Esophagus muscularis mucosa (tissue), 4 donors: ENCODE data around the gene EFCAB11. TPM values are rescaled to one million over a fixed set of nuclear protein-coding genes. Genes with fewer than 3 reads are reported as not detected.

Experiments used
- DNase-seq: peaks from one replicate; pipeline ENCODE4 v3.0.0-alpha.2; 2017; ENCODE audit errors: extremely low spot score
- H3K27ac ChIP-seq, 4 donors: fragments of 200-600 bp; sonication (generic); replicated peaks in 1 of 4; 1 replicate in 3 of 4; 2 replicates in 1 of 4; pipeline ENCODE4 v1.5.1; 2016 to 2019; ENCODE audit warnings: mild to moderate bottlenecking in 1 of 4
- H3K27me3 ChIP-seq, 4 donors: fragments of 200-600 bp; sonication (generic); one replicate each; pipeline versions ENCODE4 v1.5.1 to v1.6.0; 2016 to 2019
- H3K36me3 ChIP-seq, 4 donors: fragments of 200-600 bp; sonication (generic); one replicate each; pipeline ENCODE4 v1.5.1; 2016 to 2019
- H3K4me1 ChIP-seq, 4 donors: fragments of 200-600 bp; sonication (generic); one replicate each; pipeline ENCODE4 v1.5.1; 2016 to 2019
- H3K4me3 ChIP-seq, 4 donors: fragments of 200-600 bp; sonication (generic); 1 replicate in 2 of 4; 2 replicates in 2 of 4; pipeline ENCODE4 v1.5.1; 2016 to 2019; ENCODE audit warnings: mild to moderate bottlenecking in 4 of 4, moderate library complexity in 1 of 4
- H3K9me3 ChIP-seq, 4 donors: fragments of 200-600 bp; sonication (generic); 1 replicate in 3 of 4; 2 replicates in 1 of 4; pipeline ENCODE4 v1.5.1; 2016 to 2019
- CTCF ChIP-seq, 3 experiments: fragments of 200-600 bp in 2 of 3; fragments of 450-650 bp in 1 of 3; sonication (generic) in 2 of 3; IDR thresholded peaks; one replicate each; pipeline ENCODE4 v1.5.1; 2017 to 2019; ENCODE audit warnings: antibody characterized with exemption in 3 of 3, mild to moderate bottlenecking in 2 of 3, moderate library complexity in 1 of 3
- EP300 ChIP-seq: sonication (generic); formaldehyde crosslinking; IDR thresholded peaks from one replicate; pipeline ENCODE4 v1.6.1; 2017; ENCODE audit warnings: antibody characterized with exemption
- POLR2A ChIP-seq: fragments of 450-650 bp; IDR thresholded peaks from one replicate; pipeline ENCODE4 v1.6.1; 2017; ENCODE audit warnings: antibody characterized with exemption, moderate library complexity, mild to moderate bottlenecking, low read depth
- POLR2AphosphoS5 ChIP-seq, 2 donors: sonication (generic); formaldehyde crosslinking; IDR thresholded peaks; one replicate each; pipeline ENCODE4 v1.6.1; 2017; ENCODE audit warnings: antibody characterized with exemption in 2 of 2
- WGBS: methylation state at CpG from one replicate; pipeline ENCODE4 v1.1.5; 2018; 5-methylcytosine and 5-hydroxymethylcytosine counted together
- intact Hi-C: fragments of 100-400 bp; cut with DNase I; formaldehyde crosslinking; loops from one replicate; pipeline ENCODE4 v1.15.1; 2023
- total RNA-seq, 4 donors: library from RNA; depleted of rRNA; stranded (reverse); fragments of >200 nt; gene quantifications; one replicate each; pipeline versions ENCODE4 v1.1.0 to v1.2.1, GENCODE V29; 2016

The EFCAB11 gene
- total RNA-seq, 4 donors from 2014 or later = 3.1 to 15.0 (median 6.1) TPM

- TF ChIP-seq POLR2AphosphoS5 (IDR thresholded peaks at IDR 0.05) = no peak
- TF ChIP-seq POLR2A = no peak
- TF ChIP-seq CTCF (IDR thresholded peaks at IDR 0.05) = no peak
- TF ChIP-seq EP300 = no peak
- no peak overlapping the region for H3K4me3 ChIP-seq
- peaks cover 0 to 21% (median 2%) of the 10 kb centered on the region in 4 donors for H3K36me3 ChIP-seq
- no peaks in the 10 kb centered on the region for H3K9me3 ChIP-seq
- no peak overlapping the region for H3K27ac ChIP-seq
- H3K27me3 ChIP-seq = no peaks in the 10 kb centered on the region
- H3K4me1 ChIP-seq = no peaks in the 10 kb centered on the region
- DNase-seq = no peak
- intact Hi-C loops = no loop called here
Observed at GRCh38 chr14:89947344-89947743, 7.2 kb downstream of the EFCAB11 start.

- DNase-seq = no peak
- Histone ChIP-seq H3K4me1 (no peaks in the 10 kb centered on the region), H3K9me3 (no peaks in the 10 kb centered on the region), H3K36me3 (peaks cover 0 to 3% (median 0%) of the 10 kb centered on the region in 4 donors), H3K4me3 (no peak overlapping the region), H3K27ac (no peak overlapping the region), H3K27me3 (no peaks in the 10 kb centered on the region)
- TF ChIP-seq POLR2AphosphoS5 (IDR thresholded peaks at IDR 0.05) = no peak
- 80% methylated on average over 2 of the region's 2 CpGs for WGBS
- intact Hi-C loops = no loop called here
Observed at GRCh38 chr14:89941830-89942377, 12.6 kb downstream of the EFCAB11 start.

- H3K4me3 ChIP-seq = no peak overlapping the region
Observed at GRCh38 chr14:89936654-89937185, 17.8 kb downstream of the EFCAB11 start.

GRCh38 chr14:89933002-89933401 lies 21.5 kb downstream of the EFCAB11 start:
- no peak for DNase-seq
- WGBS = 72% methylated on average over 6 of the region's 6 CpGs
- TF ChIP-seq EP300 (no peak), CTCF (IDR thresholded peaks at IDR 0.05) (no peak), POLR2AphosphoS5 (IDR thresholded peaks at IDR 0.05) (no peak), POLR2A (no peak)
- Histone ChIP-seq H3K4me3 (no peak overlapping the region), H3K27ac (no peak overlapping the region), H3K27me3 (no peaks in the 10 kb centered on the region), H3K36me3 (peaks cover 0 to 19% (median 0%) of the 10 kb centered on the region in 4 donors), H3K4me1 (no peaks in the 10 kb centered on the region), H3K9me3 (no peaks in the 10 kb centered on the region)
- intact Hi-C loops = no loop called here

More at GRCh38 chr14:89936654-89937185, 17.8 kb downstream of the EFCAB11 start:
- no peak for TF ChIP-seq POLR2AphosphoS5 (IDR thresholded peaks at IDR 0.05)
- no peak for TF ChIP-seq CTCF (IDR thresholded peaks at IDR 0.05)
- no peak for TF ChIP-seq EP300
- no peak for TF ChIP-seq POLR2A
- H3K36me3 ChIP-seq = peaks cover 0 to 3% (median 0%) of the 10 kb centered on the region in 4 donors
- H3K27me3 ChIP-seq = no peaks in the 10 kb centered on the region
- WGBS = 52% methylated on average over 3 of the region's 3 CpGs
- no peak overlapping the region for H3K27ac ChIP-seq
- no peak for DNase-seq
- no peaks in the 10 kb centered on the region for H3K4me1 ChIP-seq
- intact Hi-C loops = no loop called here
- no peaks in the 10 kb centered on the region for H3K9me3 ChIP-seq

GRCh38 chr14:89927186-89927865 lies 27.2 kb downstream of the EFCAB11 start:
- TF ChIP-seq POLR2A = no peak
- TF ChIP-seq POLR2AphosphoS5 (IDR thresholded peaks at IDR 0.05) = no peak
- no peak for TF ChIP-seq CTCF (IDR thresholded peaks at IDR 0.05)
- TF ChIP-seq EP300 = no peak
- no peak overlapping the region for H3K27ac ChIP-seq
- no peaks in the 10 kb centered on the region for H3K9me3 ChIP-seq
- intact Hi-C loops = no loop called here
- H3K36me3 ChIP-seq = peaks cover 0 to 16% (median 0%) of the 10 kb centered on the region in 4 donors
- DNase-seq = no peak
- no peaks in the 10 kb centered on the region for H3K27me3 ChIP-seq
- WGBS = 89% methylated on average over 13 of the region's 13 CpGs
- no peak overlapping the region for H3K4me3 ChIP-seq
- peaks cover 0 to 9% (median 9%) of the 10 kb centered on the region in 4 donors for H3K4me1 ChIP-seq
